ENCODE measurements around the gene YTHDC2. TPM values are rescaled to one million over a fixed set of nuclear protein-coding genes. Genes with fewer than 3 reads are reported as not detected.

The YTHDC2 gene
- total RNA-seq, 2 donors from 2014 or later, result 25.6 to 27.4 TPM

- H3K4me1 Mint-ChIP-seq, result no peaks in the 10 kb centered on the region
- no peaks in the 10 kb centered on the region for H3K36me3 Mint-ChIP-seq (ENCODE audit: low read depth)
- no peaks in the 10 kb centered on the region for H3K36me3 ChIP-seq (ENCODE audit: control insufficient read depth, insufficient read depth, low read length)
- H3K9me3 ChIP-seq (ENCODE audit: control insufficient read depth, low read length), result no peaks in the 10 kb centered on the region
- no peaks in the 10 kb centered on the region for H3K4me1 ChIP-seq (ENCODE audit: control insufficient read depth, insufficient read depth, low read length)
- no peak overlapping the region for H3K27ac ChIP-seq (ENCODE audit: low read depth, low read length)
- peaks cover 41% of the 10 kb centered on the region for H3K27me3 ChIP-seq (ENCODE audit: control insufficient read depth, insufficient read depth, low read length, poor library complexity, severe bottlenecking)
- no peak overlapping the region for H3K4me3 ChIP-seq (ENCODE audit: low read length)
- peaks cover 37% of the 10 kb centered on the region for H3K27me3 Mint-ChIP-seq (ENCODE audit: insufficient read depth)
- H3K27ac Mint-ChIP-seq, result no peak overlapping the region
- WGBS, 2 experiments (ENCODE audit: insufficient coverage in 1 of 2, insufficient read length in 1 of 2), result 91 to 100% methylated on average over 3 of the region's 3 CpGs
- H3K4me3 Mint-ChIP-seq, result no peak overlapping the region
- no peak overlapping the region for H3K9ac ChIP-seq (ENCODE audit: extremely low read depth, low read length, poor library complexity, severe bottlenecking)
- TF ChIP-seq, protein P1, sequence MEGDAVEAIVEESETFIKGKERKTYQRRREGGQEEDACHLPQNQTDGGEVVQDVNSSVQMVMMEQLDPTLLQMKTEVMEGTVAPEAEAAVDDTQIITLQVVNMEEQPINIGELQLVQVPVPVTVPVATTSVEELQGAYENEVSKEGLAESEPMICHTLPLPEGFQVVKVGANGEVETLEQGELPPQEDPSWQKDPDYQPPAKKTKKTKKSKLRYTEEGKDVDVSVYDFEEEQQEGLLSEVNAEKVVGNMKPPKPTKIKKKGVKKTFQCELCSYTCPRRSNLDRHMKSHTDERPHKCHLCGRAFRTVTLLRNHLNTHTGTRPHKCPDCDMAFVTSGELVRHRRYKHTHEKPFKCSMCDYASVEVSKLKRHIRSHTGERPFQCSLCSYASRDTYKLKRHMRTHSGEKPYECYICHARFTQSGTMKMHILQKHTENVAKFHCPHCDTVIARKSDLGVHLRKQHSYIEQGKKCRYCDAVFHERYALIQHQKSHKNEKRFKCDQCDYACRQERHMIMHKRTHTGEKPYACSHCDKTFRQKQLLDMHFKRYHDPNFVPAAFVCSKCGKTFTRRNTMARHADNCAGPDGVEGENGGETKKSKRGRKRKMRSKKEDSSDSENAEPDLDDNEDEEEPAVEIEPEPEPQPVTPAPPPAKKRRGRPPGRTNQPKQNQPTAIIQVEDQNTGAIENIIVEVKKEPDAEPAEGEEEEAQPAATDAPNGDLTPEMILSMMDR (conservative IDR thresholded peaks at IDR 0.05), result no peak
- DNase-seq, result no peak
- no peaks in the 10 kb centered on the region for H3K9me3 Mint-ChIP-seq
Observed at GRCh38 chr5:113502073-113502472, 11.4 kb upstream of the YTHDC2 start.

- Histone ChIP-seq H3K9me3 (ENCODE audit: control insufficient read depth, low read length) (no peaks in the 10 kb centered on the region), H3K27ac (ENCODE audit: low read depth, low read length) (no peak overlapping the region), H3K36me3 (ENCODE audit: control insufficient read depth, insufficient read depth, low read length) (no peaks in the 10 kb centered on the region), H3K27me3 (ENCODE audit: control insufficient read depth, insufficient read depth, low read length, poor library complexity, severe bottlenecking) (peaks cover 44% of the 10 kb centered on the region), H3K4me3 (ENCODE audit: low read length) (no peak overlapping the region), H3K4me1 (ENCODE audit: control insufficient read depth, insufficient read depth, low read length) (no peaks in the 10 kb centered on the region), H3K9ac (ENCODE audit: extremely low read depth, low read length, poor library complexity, severe bottlenecking) (no peak overlapping the region)
- DNase-seq, result no peak
- Mint-ChIP-seq H3K27ac (no peak overlapping the region), H3K4me1 (no peaks in the 10 kb centered on the region), H3K36me3 (ENCODE audit: low read depth) (no peaks in the 10 kb centered on the region), H3K4me3 (no peak overlapping the region), H3K27me3 (ENCODE audit: insufficient read depth) (peaks cover 37% of the 10 kb centered on the region), H3K9me3 (no peaks in the 10 kb centered on the region)
- WGBS, 2 experiments (ENCODE audit: insufficient coverage in 1 of 2, insufficient read length in 1 of 2), result 90 to 96% methylated on average over 1 of the region's 1 CpG
- TF ChIP-seq, protein P1 (conservative IDR thresholded peaks at IDR 0.05), result no peak
Observed at GRCh38 chr5:113503146-113503545, 10.3 kb upstream of the YTHDC2 start.

DNA sequence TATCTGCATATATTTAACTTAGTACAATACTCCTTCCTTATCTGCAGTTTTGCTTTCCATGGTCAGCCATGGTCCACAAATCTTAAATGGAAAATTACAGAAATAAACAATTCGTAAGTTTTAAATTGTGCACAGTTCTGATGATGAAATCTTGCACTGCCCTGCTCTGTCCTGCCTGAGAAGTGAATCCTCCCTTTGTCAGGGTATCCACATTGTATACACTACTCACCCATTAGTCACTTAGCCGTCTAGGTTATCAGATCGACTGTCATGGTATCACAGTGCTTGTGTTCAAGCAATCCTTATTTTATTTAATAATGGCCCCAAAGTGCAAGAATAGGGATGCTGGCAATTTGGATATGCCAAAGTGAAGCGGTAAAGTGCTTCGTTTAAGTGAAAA lies 8.3 kb upstream of the YTHDC2 start:
- Histone ChIP-seq H3K4me3 (ENCODE audit: low read length) (no peak overlapping the region), H3K9ac (ENCODE audit: extremely low read depth, low read length, poor library complexity, severe bottlenecking) (no peak overlapping the region), H3K27me3 (ENCODE audit: control insufficient read depth, insufficient read depth, low read length, poor library complexity, severe bottlenecking) (peaks cover 35% of the 10 kb centered on the region), H3K27ac (ENCODE audit: low read depth, low read length) (no peak overlapping the region), H3K36me3 (ENCODE audit: control insufficient read depth, insufficient read depth, low read length) (no peaks in the 10 kb centered on the region), H3K4me1 (ENCODE audit: control insufficient read depth, insufficient read depth, low read length) (no peaks in the 10 kb centered on the region), H3K9me3 (ENCODE audit: control insufficient read depth, low read length) (no peaks in the 10 kb centered on the region)
- Mint-ChIP-seq H3K4me1 (no peaks in the 10 kb centered on the region), H3K4me3 (no peak overlapping the region), H3K27ac (no peak overlapping the region), H3K9me3 (no peaks in the 10 kb centered on the region), H3K27me3 (ENCODE audit: insufficient read depth) (peaks cover 43% of the 10 kb centered on the region), H3K36me3 (ENCODE audit: low read depth) (no peaks in the 10 kb centered on the region)
- 90 to 91% methylated on average over 3 to 5 of the region's 5 CpGs for WGBS, 2 experiments (ENCODE audit: insufficient coverage in 1 of 2, insufficient read length in 1 of 2)
- TF ChIP-seq, protein P1 (conservative IDR thresholded peaks at IDR 0.05), result no peak
- no peak for DNase-seq
